H9 (cell line): ENCODE results near the gene ADORA2B. TPM values are rescaled to one million over a fixed set of nuclear protein-coding genes. Genes with fewer than 3 reads are reported as not detected.

Source experiments
- DNase-seq: peaks from one replicate; pipeline ENCODE4 v3.0.0-alpha.2; 2017
- H2AFZ ChIP-seq: one replicate; pipeline ENCODE4 v1.6.1; 2013; ENCODE audit warnings: mild to moderate bottlenecking, low read length, control low read depth, moderate library complexity
- H2AK5ac ChIP-seq: 2 replicates; pipeline ENCODE4 v1.6.1; 2013; ENCODE audit warnings: low read length, control low read depth, mixed read lengths; ENCODE audit not compliant: insufficient read length
- H2BK120ac ChIP-seq: one replicate; pipeline ENCODE4 v1.6.1; 2013; ENCODE audit warnings: low read depth, mild to moderate bottlenecking, low read length, control low read depth, inconsistent platforms; ENCODE audit not compliant: poor library complexity, severe bottlenecking
- H2BK12ac ChIP-seq: 2 replicates; pipeline ENCODE4 v1.6.1; 2013; ENCODE audit warnings: low read length, control low read depth, mixed read lengths, low read depth; ENCODE audit not compliant: insufficient read length
- H2BK15ac ChIP-seq: 2 replicates; pipeline ENCODE4 v1.6.1; 2013; ENCODE audit warnings: low read depth, low read length, control low read depth
- H2BK20ac ChIP-seq: one replicate; pipeline ENCODE4 v1.6.1; 2013; ENCODE audit warnings: low read depth, mild to moderate bottlenecking, low read length, control low read depth, inconsistent platforms; ENCODE audit not compliant: poor library complexity, severe bottlenecking
- H2BK5ac ChIP-seq: 2 replicates; pipeline ENCODE4 v1.6.1; 2013; ENCODE audit warnings: low read length, control low read depth, mixed read lengths; ENCODE audit not compliant: insufficient read length
- H3K14ac ChIP-seq: 2 replicates; pipeline ENCODE4 v1.6.1; 2013; ENCODE audit warnings: low read length, control low read depth; ENCODE audit not compliant: insufficient read depth
- H3K18ac ChIP-seq: 2 replicates; pipeline ENCODE4 v1.6.1; 2013; ENCODE audit warnings: low read depth, mild to moderate bottlenecking, mixed read lengths, low read length, control low read depth; ENCODE audit not compliant: insufficient read length
- H3K23ac ChIP-seq: 2 replicates; pipeline ENCODE4 v1.6.1; 2013; ENCODE audit warnings: low read length, control low read depth, mixed read lengths, low read depth; ENCODE audit not compliant: insufficient read length
- H3K23me2 ChIP-seq: 2 replicates; pipeline ENCODE4 v1.6.1; 2013; ENCODE audit warnings: low read depth, mild to moderate bottlenecking, mixed read lengths, low read length, control low read depth; ENCODE audit not compliant: insufficient read length, poor library complexity, severe bottlenecking
- H3K27ac ChIP-seq: 2 replicates; pipeline ENCODE4 v1.5.1; 2013; ENCODE audit warnings: low read length, control low read depth, mixed read lengths, low read depth; ENCODE audit not compliant: insufficient read length
- H3K27me3 ChIP-seq: 2 replicates; pipeline ENCODE4 v1.6.1; 2013; ENCODE audit warnings: low read length, control low read depth, inconsistent platforms; ENCODE audit not compliant: insufficient read depth
- H3K4ac ChIP-seq: 2 replicates; pipeline ENCODE4 v1.6.1; 2013; ENCODE audit warnings: low read depth, mild to moderate bottlenecking, control low read depth, inconsistent platforms, low read length, moderate library complexity
- H3K4me1 ChIP-seq: 2 replicates; pipeline ENCODE4 v1.6.1; 2013; ENCODE audit warnings: low read length, control low read depth, inconsistent platforms; ENCODE audit not compliant: insufficient read depth
- H3K4me2 ChIP-seq: 2 replicates; pipeline ENCODE4 v1.6.1; 2013; ENCODE audit warnings: low read length, control low read depth, mixed read lengths; ENCODE audit not compliant: insufficient read length, insufficient read depth
- H3K56ac ChIP-seq: 2 replicates; pipeline ENCODE4 v1.6.1; 2013; ENCODE audit warnings: low read depth, mild to moderate bottlenecking, mixed read lengths, low read length, control low read depth; ENCODE audit not compliant: insufficient read length
- H3K79me1 ChIP-seq: 2 replicates; pipeline ENCODE4 v1.6.1; 2013; ENCODE audit warnings: low read depth, mild to moderate bottlenecking, moderate library complexity, low read length, control low read depth, inconsistent platforms; ENCODE audit not compliant: insufficient read depth, poor library complexity, severe bottlenecking
- H3K79me2 ChIP-seq: 2 replicates; pipeline ENCODE4 v1.6.1; 2013; ENCODE audit warnings: low read length, control low read depth, inconsistent platforms; ENCODE audit not compliant: insufficient read depth
- H3K9ac ChIP-seq: 2 replicates; pipeline ENCODE4 v1.6.1; 2013; ENCODE audit warnings: low read length, control low read depth, mixed read lengths; ENCODE audit not compliant: insufficient read length; ENCODE audit errors: extremely low read depth
- H3K9me3 ChIP-seq: one replicate; pipeline ENCODE4 v1.6.1; 2013; ENCODE audit warnings: low read depth, low read length, inconsistent platforms; ENCODE audit not compliant: control insufficient read depth
- H3T11ph ChIP-seq: one replicate; pipeline ENCODE4 v1.6.1; 2013; ENCODE audit warnings: mild to moderate bottlenecking, low read length, control low read depth, inconsistent platforms
- H4K20me1 ChIP-seq: one replicate; pipeline ENCODE4 v1.6.1; 2013; ENCODE audit not compliant: control insufficient read depth, insufficient read length, insufficient read depth
- H4K5ac ChIP-seq: 2 replicates; pipeline ENCODE4 v1.6.1; 2013; ENCODE audit warnings: low read depth, mild to moderate bottlenecking, mixed read lengths, low read length, control low read depth; ENCODE audit not compliant: insufficient read length
- H4K8ac ChIP-seq: replicated peaks from 2 replicates; pipeline ENCODE4 v1.6.1; 2013; ENCODE audit warnings: low read length, control low read depth, mixed read lengths, low read depth; ENCODE audit not compliant: insufficient read length
- H4K91ac ChIP-seq: 2 replicates; pipeline ENCODE4 v1.6.1; 2013; ENCODE audit warnings: low read depth, mild to moderate bottlenecking, moderate library complexity, mixed read lengths, low read length, control low read depth; ENCODE audit not compliant: insufficient read length
- H3K27ac Mint-ChIP-seq, 3 experiments: 2 replicates in 2 of 3; 3 replicates in 1 of 3; pipeline ENCODE4 v1.8.0; 2020 to 2021; ENCODE audit warnings: mixed read lengths in 3 of 3, mild to moderate bottlenecking in 1 of 3, moderate library complexity in 1 of 3
- H3K27me3 Mint-ChIP-seq: 2 replicates; pipeline ENCODE4 v1.8.0; 2021; ENCODE audit warnings: low read depth, mild to moderate bottlenecking, moderate library complexity, mixed read lengths
- H3K36me3 Mint-ChIP-seq, 3 experiments: 2 replicates in 2 of 3; 3 replicates in 1 of 3; pipeline ENCODE4 v1.8.0; 2020 to 2021; ENCODE audit warnings: low read depth in 3 of 3, mixed read lengths in 3 of 3; ENCODE audit not compliant: insufficient read depth in 1 of 3
- H3K4me1 Mint-ChIP-seq, 2 experiments: 2 replicates each; pipeline ENCODE4 v1.8.0; 2020; ENCODE audit warnings: mixed read lengths in 2 of 2
- H3K4me3 Mint-ChIP-seq, 2 experiments: 2 replicates in 1 of 2; 3 replicates in 1 of 2; pipeline ENCODE4 v1.8.0; 2020 to 2021; ENCODE audit warnings: mild to moderate bottlenecking in 2 of 2, mixed read lengths in 2 of 2, moderate library complexity in 1 of 2
- H3K9me3 Mint-ChIP-seq, 2 experiments: 2 replicates in 1 of 2; 3 replicates in 1 of 2; pipeline ENCODE4 v1.8.0; 2020; ENCODE audit warnings: mild to moderate bottlenecking in 2 of 2, mixed read lengths in 2 of 2, moderate library complexity in 1 of 2
- CTCF ChIP-seq: fragments of 200-600 bp; sonication (generic); conservative IDR thresholded peaks from 3 replicates; pipeline ENCODE4 v1.8.0; 2021; ENCODE audit warnings: antibody characterized with exemption, mild to moderate bottlenecking
- WGBS: extraction: QIAGEN DNeasy Blood & Tissue Kit; methylation state at CpG from one replicate; pipeline ENCODE4 v1.1.7; 2013; ENCODE audit warnings: missing lambda C conversion rate, low lambda C conversion rate, mixed read lengths; ENCODE audit not compliant: insufficient read length; ENCODE audit errors: extremely low coverage; 5-methylcytosine and 5-hydroxymethylcytosine counted together
- total RNA-seq: library from RNA; stranded (reverse); gene quantifications from 2 replicates; pipeline ENCODE4 v1.2.1, GENCODE V29; 2021

ADORA2B gene
- total RNA-seq, 1 experiment from 2014 or later, result 3.1 TPM

- Histone ChIP-seq H3K23me2 (peaks cover 7% of the 10 kb centered on the region), H2AFZ (no peak overlapping the region), H4K8ac (no peak overlapping the region), H2BK12ac (no peak overlapping the region), H4K20me1 (no peaks in the 10 kb centered on the region), H3K27me3 (no peaks in the 10 kb centered on the region), H3K18ac (no peak overlapping the region), H2AK5ac (no peak overlapping the region), H4K91ac (no peak overlapping the region), H2BK5ac (no peak overlapping the region), H3K23ac (no peak overlapping the region), H3K79me2 (peaks cover 13% of the 10 kb centered on the region; the same call in 1 of the 2 replicates), H2BK20ac (no peak overlapping the region), H3K27ac (no peak overlapping the region), H3K9me3 (no peaks in the 10 kb centered on the region), H3K14ac (no peak overlapping the region), H3K79me1 (peaks cover 8% of the 10 kb centered on the region), H3K4me2 (no peak overlapping the region), H4K5ac (no peak overlapping the region), H3K4ac (no peak overlapping the region), H2BK15ac (no peak overlapping the region), H3T11ph (no peak overlapping the region), H2BK120ac (no peak overlapping the region), H3K4me1 (0 out of 2 replicates have a peak, but pooled peaks cover 4% of the 10 kb centered on the region), H3K9ac (no peak overlapping the region), H3K56ac (no peak overlapping the region)
- H3K27ac Mint-ChIP-seq, result no peak overlapping the region
- peaks cover 7 to 10% of the 10 kb centered on the region in 2 experiments for H3K9me3 Mint-ChIP-seq
- H3K36me3 Mint-ChIP-seq, result peaks cover 69 to 82% (median 80%) of the 10 kb centered on the region in 3 experiments
- no peak for TF ChIP-seq CTCF
- H3K27me3 Mint-ChIP-seq, result no peaks in the 10 kb centered on the region
- no CpG with 5 or more reads among the region's 1 CpG for WGBS
- no peak overlapping the region for H3K4me3 Mint-ChIP-seq
- no peak for DNase-seq
- H3K4me1 Mint-ChIP-seq, result peaks cover 9 to 16% of the 10 kb centered on the region in 2 experiments
Measured at GRCh38 chr17:16003841-16004240, 58.9 kb downstream of the ADORA2B start.
